Measurements from ENCODE around the gene MARK4. TPM values are rescaled to one million over a fixed set of nuclear protein-coding genes. Genes with fewer than 3 reads are reported as not detected.
"Not testable (repeated sequence)": the region's sequence is repeated elsewhere in the genome, so short reads cannot be mapped to it uniquely, and the experiment has no call there.

Gene MARK4
- total RNA-seq, 2 experiments from 2014 or later: 25.9 to 29.4 TPM

GRCh38 chr19:45307361-45307760 lies 56.3 kb downstream of the MARK4 start:
- ATAC-seq (no peak), DNase-seq (no peak)
- Mint-ChIP-seq H3K4me1 (no peaks in the 10 kb centered on the region), H3K27me3 (no peaks in the 10 kb centered on the region), H3K9me3 (ENCODE audit: low read depth) (no peaks in the 10 kb centered on the region), H3K27ac (no peak overlapping the region), H3K36me3 (no peaks in the 10 kb centered on the region), H3K4me3 (no peak overlapping the region)
- CTCF ChIA-PET: interaction anchor here (0.6 kb wide), 1 partner anchor 50 kb away, joined by 3 read pairs; no protein-coding TSS in a partner anchor

- H3K27ac Mint-ChIP-seq: not testable (repeated sequence)
- CTCF ChIA-PET: interaction anchor here (0.5 kb wide), 1 partner anchor 126 kb away, joined by 3 read pairs; no protein-coding TSS in a partner anchor
These were observed 58.3 kb downstream of the MARK4 start for GRCh38 chr19:45309322-45309721.

GRCh38 chr19:45311621-45312020 lies 60.5 kb downstream of the MARK4 start:
- no peaks in the 10 kb centered on the region for H3K4me1 Mint-ChIP-seq
- ATAC-seq: no peak
- H3K27me3 Mint-ChIP-seq: peaks cover 22% of the 10 kb centered on the region
- H3K9me3 Mint-ChIP-seq (ENCODE audit: low read depth): no peaks in the 10 kb centered on the region
- CTCF ChIA-PET: no interaction called here
- no peak overlapping the region for H3K27ac Mint-ChIP-seq
- no peak overlapping the region for H3K4me3 Mint-ChIP-seq
- H3K36me3 Mint-ChIP-seq: no peaks in the 10 kb centered on the region
- no peak for DNase-seq

More at GRCh38 chr19:45309322-45309721, 58.3 kb downstream of the MARK4 start:
- H3K36me3 Mint-ChIP-seq; H3K9me3 Mint-ChIP-seq (ENCODE audit: low read depth); H3K4me1 Mint-ChIP-seq; H3K4me3 Mint-ChIP-seq; ATAC-seq; DNase-seq: not testable (repeated sequence)
- H3K27me3 Mint-ChIP-seq: peaks cover 10% of the 10 kb centered on the region

GRCh38 chr19:45312285-45312684 lies 61.2 kb downstream of the MARK4 start:
- H3K36me3 Mint-ChIP-seq; H3K9me3 Mint-ChIP-seq (ENCODE audit: low read depth); H3K4me1 Mint-ChIP-seq; ATAC-seq; DNase-seq; H3K4me3 Mint-ChIP-seq; H3K27ac Mint-ChIP-seq; CTCF ChIA-PET: not testable (repeated sequence)
- H3K27me3 Mint-ChIP-seq: peaks cover 26% of the 10 kb centered on the region

- Mint-ChIP-seq H3K36me3 (no peaks in the 10 kb centered on the region), H3K9me3 (ENCODE audit: low read depth) (no peaks in the 10 kb centered on the region), H3K4me3 (no peak overlapping the region), H3K27ac (no peak overlapping the region), H3K27me3 (peaks cover 29% of the 10 kb centered on the region), H3K4me1 (no peaks in the 10 kb centered on the region)
- DNase-seq (no peak), ATAC-seq (no peak)
- CTCF ChIA-PET: interaction anchor here (0.6 to 2.0 kb wide), 2 partner anchors 18 to 24 kb away, joined by 3 to 4 read pairs; no protein-coding TSS in a partner anchor
These were observed 63.7 kb downstream of the MARK4 start for GRCh38 chr19:45314708-45315245.

- no peaks in the 10 kb centered on the region for H3K4me1 Mint-ChIP-seq
These were observed 64.2 kb downstream of the MARK4 start for GRCh38 chr19:45315304-45315703.

GRCh38 chr19:45320997-45321775 lies 70.1 kb downstream of the MARK4 start:
- Mint-ChIP-seq H3K36me3 (no peaks in the 10 kb centered on the region), H3K4me3 (no peak overlapping the region), H3K27ac (no peak overlapping the region), H3K9me3 (ENCODE audit: low read depth) (no peaks in the 10 kb centered on the region), H3K27me3 (peaks cover 39% of the 10 kb centered on the region), H3K4me1 (no peaks in the 10 kb centered on the region)
- CTCF ChIA-PET: interaction anchor here (1.9 kb wide), 1 partner anchor 17 kb away, joined by 5 read pairs; no protein-coding TSS in a partner anchor
- no peak for DNase-seq
- ATAC-seq: no peak

More at GRCh38 chr19:45315304-45315703, 64.2 kb downstream of the MARK4 start:
- no peak for ATAC-seq
- Mint-ChIP-seq H3K27me3 (peaks cover 29% of the 10 kb centered on the region), H3K36me3 (no peaks in the 10 kb centered on the region), H3K27ac (no peak overlapping the region), H3K9me3 (ENCODE audit: low read depth) (no peaks in the 10 kb centered on the region), H3K4me3 (no peak overlapping the region)
- CTCF ChIA-PET: interaction anchor here (0.6 to 2.0 kb wide), 2 partner anchors 17 to 24 kb away, joined by 3 to 4 read pairs; no protein-coding TSS in a partner anchor
- no peak for DNase-seq

- CTCF ChIA-PET: interaction anchor here (1.9 kb wide), 1 partner anchor 17 kb away, joined by 5 read pairs; no protein-coding TSS in a partner anchor
- peaks cover 3% of the 10 kb centered on the region for H3K4me1 Mint-ChIP-seq
These were observed 70.8 kb downstream of the MARK4 start for GRCh38 chr19:45321848-45322247.

GRCh38 chr19:45322311-45322710 lies 71.2 kb downstream of the MARK4 start:
- Mint-ChIP-seq H3K36me3 (no peaks in the 10 kb centered on the region), H3K4me1 (peaks cover 3% of the 10 kb centered on the region), H3K4me3 (no peak overlapping the region), H3K9me3 (ENCODE audit: low read depth) (no peaks in the 10 kb centered on the region), H3K27me3 (peaks cover 32% of the 10 kb centered on the region), H3K27ac (no peak overlapping the region)
- ATAC-seq: no peak
- no peak for DNase-seq
- CTCF ChIA-PET: no interaction called here

More at GRCh38 chr19:45321848-45322247, 70.8 kb downstream of the MARK4 start:
- no peak overlapping the region for H3K27ac Mint-ChIP-seq
- ATAC-seq: no peak
- H3K27me3 Mint-ChIP-seq: peaks cover 33% of the 10 kb centered on the region
- H3K4me3 Mint-ChIP-seq: no peak overlapping the region
- DNase-seq: no peak
- H3K36me3 Mint-ChIP-seq: no peaks in the 10 kb centered on the region
- H3K9me3 Mint-ChIP-seq (ENCODE audit: low read depth): no peaks in the 10 kb centered on the region

- no peak within 1 kb of the TSS for H3K27ac Mint-ChIP-seq
- H3K27me3 Mint-ChIP-seq: peaks cover 28% of the 10 kb centered on the region
- no peak within 1 kb of the TSS for H3K4me3 Mint-ChIP-seq
- DNase-seq (no peak), ATAC-seq (no peak)
- peaks cover 3% of the 10 kb centered on the region for H3K4me1 Mint-ChIP-seq
- H3K9me3 Mint-ChIP-seq (ENCODE audit: low read depth): no peaks in the 10 kb centered on the region
- H3K36me3 Mint-ChIP-seq: no peaks in the 10 kb centered on the region
- CTCF ChIA-PET: no interaction called here
These were observed 71.7 kb downstream of the MARK4 start, which contains the start of gene CKM for GRCh38 chr19:45322744-45323281. TSS of gene CKM (minus strand) at chr19:45322875. CDS start at chr19:45319713, 3,162 bp downstream.

- ATAC-seq (no peak), DNase-seq (no peak)
- Mint-ChIP-seq H3K36me3 (no peaks in the 10 kb centered on the region), H3K4me3 (no peak overlapping the region), H3K27me3 (peaks cover 32% of the 10 kb centered on the region), H3K4me1 (peaks cover 3% of the 10 kb centered on the region), H3K27ac (no peak overlapping the region), H3K9me3 (ENCODE audit: low read depth) (no peaks in the 10 kb centered on the region)
- CTCF ChIA-PET: interaction anchor here (2.0 kb wide), 1 partner anchor 14 kb away, joined by 6 read pairs; no protein-coding TSS in a partner anchor
These were observed 72.6 kb downstream of the MARK4 start for GRCh38 chr19:45323671-45324081.

GRCh38 chr19:45324349-45324907 lies 73.4 kb downstream of the MARK4 start:
- Mint-ChIP-seq H3K4me1 (peaks cover 3% of the 10 kb centered on the region), H3K4me3 (no peak overlapping the region), H3K9me3 (ENCODE audit: low read depth) (no peaks in the 10 kb centered on the region), H3K27me3 (peaks cover 34% of the 10 kb centered on the region), H3K36me3 (no peaks in the 10 kb centered on the region), H3K27ac (no peak overlapping the region)
- CTCF ChIA-PET: interaction anchor here (2.0 kb wide), 1 partner anchor 13 kb away, joined by 6 read pairs; no protein-coding TSS in a partner anchor
- ATAC-seq: no peak
- DNase-seq: no peak

- H3K36me3 Mint-ChIP-seq: no peaks in the 10 kb centered on the region
- no peak overlapping the region for H3K27ac Mint-ChIP-seq
- H3K4me3 Mint-ChIP-seq: no peak overlapping the region
- ATAC-seq (no peak), DNase-seq (no peak)
- peaks cover 27% of the 10 kb centered on the region for H3K27me3 Mint-ChIP-seq
- peaks cover 3% of the 10 kb centered on the region for H3K4me1 Mint-ChIP-seq
- H3K9me3 Mint-ChIP-seq (ENCODE audit: low read depth): no peaks in the 10 kb centered on the region
- CTCF ChIA-PET: no interaction called here
These were observed 76.5 kb downstream of the MARK4 start for GRCh38 chr19:45327404-45328143.

Data from activated CD8-positive, alpha-beta memory T cell treated with anti-CD3 and anti-CD28 coated beads, Interleukin-2, amount 10 ng/mL, durations not matched to agents 7 days and 5 days (primary cell).